ENCODE data around the gene MIP.

The MIP gene

GRCh38 chr12:56490360-56490759 lies 35.9 kb upstream of the MIP start:
- H3K4me1 ChIP-seq (ENCODE audit: control insufficient read depth in 1 of 2, insufficient read depth in 2 of 2, low read length in 2 of 2), result peaks cover 2 to 7% of the 10 kb centered on the region in 2 experiments
- H3K79me1 ChIP-seq (ENCODE audit: low read length), result no peaks in the 10 kb centered on the region
- no peak overlapping the region for H4K91ac ChIP-seq (ENCODE audit: low read depth, low read length)
- H3K79me2 ChIP-seq (ENCODE audit: control insufficient read depth, insufficient read depth, low read length, poor library complexity), result no peaks in the 10 kb centered on the region
- no peak overlapping the region for H2BK12ac ChIP-seq (ENCODE audit: low read length)
- no peak overlapping the region for H2AFZ ChIP-seq (ENCODE audit: insufficient read depth, low read length, poor library complexity)
- H3K27ac ChIP-seq (ENCODE audit: low read depth, low read length), result no peak overlapping the region
- H2BK5ac ChIP-seq (ENCODE audit: low read depth, low read length, poor library complexity), result no peak overlapping the region
- H3K9me3 ChIP-seq (ENCODE audit: insufficient read depth, low read depth, low read length), result peaks cover 22% of the 10 kb centered on the region
- no peak overlapping the region for H4K8ac ChIP-seq (ENCODE audit: low read depth, low read length)
- DNase-seq, result no peak
- H3K23ac ChIP-seq (ENCODE audit: low read length), result no peak overlapping the region
- H3K4me2 ChIP-seq (ENCODE audit: low read length), result no peak overlapping the region
- H2AK5ac ChIP-seq (ENCODE audit: low read length), result no peak overlapping the region
- no peak overlapping the region for H3K18ac ChIP-seq (ENCODE audit: low read length)
- no peak overlapping the region for H3K4ac ChIP-seq (ENCODE audit: low read depth, low read length)
- H3K14ac ChIP-seq (ENCODE audit: low read length), result no peak overlapping the region
- H3K4me3 ChIP-seq (ENCODE audit: low read depth, low read length), result no peak overlapping the region
- H4K12ac ChIP-seq (ENCODE audit: low read depth, low read length), result no peak overlapping the region
- no peak overlapping the region for H2BK120ac ChIP-seq (ENCODE audit: insufficient read depth, low read length, poor library complexity)
- H3K9ac ChIP-seq (ENCODE audit: low read length), result no peak overlapping the region
- peaks cover 31% of the 10 kb centered on the region for H3K27me3 ChIP-seq (ENCODE audit: insufficient read depth, low read length)
- peaks cover 0 to 2% of the 10 kb centered on the region in 2 experiments for H3K36me3 ChIP-seq (ENCODE audit: control insufficient read depth in 1 of 2, insufficient read depth in 2 of 2, low read length in 2 of 2)

GRCh38 chr12:56488041-56488955 lies 33.8 kb upstream of the MIP start, which contains the start of gene GLS2:
GLS2 (minus strand) TSS chr12:56488161; CDS start chr12:56488118, 43 bp downstream.
- no peak within 1 kb of the TSS for H2BK120ac ChIP-seq (ENCODE audit: insufficient read depth, low read length, poor library complexity)
- H3K4me2 ChIP-seq (ENCODE audit: low read length), result peak within 1 kb of the TSS; percentile 64
- peaks cover 31% of the 10 kb centered on the region for H3K27me3 ChIP-seq (ENCODE audit: insufficient read depth, low read length)
- no peaks in the 10 kb centered on the region for H3K79me1 ChIP-seq (ENCODE audit: low read length)
- no peaks in the 10 kb centered on the region for H3K36me3 ChIP-seq (ENCODE audit: control insufficient read depth in 1 of 2, insufficient read depth in 2 of 2, low read length in 2 of 2)
- H3K9ac ChIP-seq (ENCODE audit: low read length), result no peak within 1 kb of the TSS
- no peak within 1 kb of the TSS for H4K8ac ChIP-seq (ENCODE audit: low read depth, low read length)
- H3K27ac ChIP-seq (ENCODE audit: low read depth, low read length), result no peak within 1 kb of the TSS
- no peak within 1 kb of the TSS for H3K18ac ChIP-seq (ENCODE audit: low read length)
- no peak within 1 kb of the TSS for H3K4ac ChIP-seq (ENCODE audit: low read depth, low read length)
- H2BK12ac ChIP-seq (ENCODE audit: low read length), result no peak within 1 kb of the TSS
- peaks cover 2 to 7% of the 10 kb centered on the region in 2 experiments for H3K4me1 ChIP-seq (ENCODE audit: control insufficient read depth in 1 of 2, insufficient read depth in 2 of 2, low read length in 2 of 2)
- H3K14ac ChIP-seq (ENCODE audit: low read length), result no peak within 1 kb of the TSS
- H3K4me3 ChIP-seq (ENCODE audit: low read depth, low read length), result peak within 1 kb of the TSS; percentile 48
- no peak within 1 kb of the TSS for H3K23ac ChIP-seq (ENCODE audit: low read length)
- H3K9me3 ChIP-seq (ENCODE audit: insufficient read depth, low read depth, low read length), result peaks cover 10% of the 10 kb centered on the region
- H2AK5ac ChIP-seq (ENCODE audit: low read length), result no peak within 1 kb of the TSS
- DNase-seq, result peak; percentile 55 to 82
- no peak within 1 kb of the TSS for H2BK5ac ChIP-seq (ENCODE audit: low read depth, low read length, poor library complexity)
- no peak within 1 kb of the TSS for H2AFZ ChIP-seq (ENCODE audit: insufficient read depth, low read length, poor library complexity)
- no peak within 1 kb of the TSS for H4K12ac ChIP-seq (ENCODE audit: low read depth, low read length)
- no peaks in the 10 kb centered on the region for H3K79me2 ChIP-seq (ENCODE audit: control insufficient read depth, insufficient read depth, low read length, poor library complexity)
- H4K91ac ChIP-seq (ENCODE audit: low read depth, low read length), result no peak within 1 kb of the TSS
- no CpG with 5 or more reads among the region's 59 CpGs for WGBS (ENCODE audit: extremely low coverage, insufficient coverage, insufficient read length)

- Histone ChIP-seq H2AK5ac (ENCODE audit: low read length) (no peak overlapping the region), H3K4me3 (ENCODE audit: low read depth, low read length) (peak overlapping the region; percentile 48), H2BK12ac (ENCODE audit: low read length) (no peak overlapping the region), H3K27me3 (ENCODE audit: insufficient read depth, low read length) (peaks cover 31% of the 10 kb centered on the region), H3K18ac (ENCODE audit: low read length) (no peak overlapping the region), H4K12ac (ENCODE audit: low read depth, low read length) (no peak overlapping the region), H3K4me1 (ENCODE audit: control insufficient read depth in 1 of 2, insufficient read depth in 2 of 2, low read length in 2 of 2) (peaks cover 2 to 7% of the 10 kb centered on the region in 2 experiments), H2BK120ac (ENCODE audit: insufficient read depth, low read length, poor library complexity) (no peak overlapping the region), H3K79me1 (ENCODE audit: low read length) (no peaks in the 10 kb centered on the region), H3K27ac (ENCODE audit: low read depth, low read length) (no peak overlapping the region), H3K4me2 (ENCODE audit: low read length) (peak overlapping the region; percentile 64), H3K36me3 (ENCODE audit: control insufficient read depth in 1 of 2, insufficient read depth in 2 of 2, low read length in 2 of 2) (no peaks in the 10 kb centered on the region), H3K4ac (ENCODE audit: low read depth, low read length) (no peak overlapping the region), H3K9ac (ENCODE audit: low read length) (no peak overlapping the region), H3K9me3 (ENCODE audit: insufficient read depth, low read depth, low read length) (peaks cover 10% of the 10 kb centered on the region), H2AFZ (ENCODE audit: insufficient read depth, low read length, poor library complexity) (no peak overlapping the region), H2BK5ac (ENCODE audit: low read depth, low read length, poor library complexity) (no peak overlapping the region), H4K8ac (ENCODE audit: low read depth, low read length) (no peak overlapping the region), H3K23ac (ENCODE audit: low read length) (no peak overlapping the region), H4K91ac (ENCODE audit: low read depth, low read length) (no peak overlapping the region), H3K14ac (ENCODE audit: low read length) (no peak overlapping the region), H3K79me2 (ENCODE audit: control insufficient read depth, insufficient read depth, low read length, poor library complexity) (no peaks in the 10 kb centered on the region)
- DNase-seq, result peak in 1 of 2 donors; percentile 44
- WGBS (ENCODE audit: extremely low coverage, insufficient coverage, insufficient read length), result no CpG with 5 or more reads among the region's 44 CpGs
These were observed 33.1 kb upstream of the MIP start for GRCh38 chr12:56487448-56488040.

GRCh38 chr12:56486694-56487093 lies 32.2 kb upstream of the MIP start:
- no peaks in the 10 kb centered on the region for H3K79me2 ChIP-seq (ENCODE audit: control insufficient read depth, insufficient read depth, low read length, poor library complexity)
- H2BK120ac ChIP-seq (ENCODE audit: insufficient read depth, low read length, poor library complexity), result no peak overlapping the region
- no peak overlapping the region for H3K23ac ChIP-seq (ENCODE audit: low read length)
- H3K4me2 ChIP-seq (ENCODE audit: low read length), result no peak overlapping the region
- no peak overlapping the region for H4K91ac ChIP-seq (ENCODE audit: low read depth, low read length)
- H3K9ac ChIP-seq (ENCODE audit: low read length), result no peak overlapping the region
- H4K8ac ChIP-seq (ENCODE audit: low read depth, low read length), result no peak overlapping the region
- H3K4me3 ChIP-seq (ENCODE audit: low read depth, low read length), result no peak overlapping the region
- no CpG with 5 or more reads among the region's 12 CpGs for WGBS (ENCODE audit: extremely low coverage, insufficient coverage, insufficient read length)
- H3K14ac ChIP-seq (ENCODE audit: low read length), result no peak overlapping the region
- no peak overlapping the region for H2BK12ac ChIP-seq (ENCODE audit: low read length)
- H4K12ac ChIP-seq (ENCODE audit: low read depth, low read length), result no peak overlapping the region
- H3K36me3 ChIP-seq (ENCODE audit: control insufficient read depth in 1 of 2, insufficient read depth in 2 of 2, low read length in 2 of 2), result no peaks in the 10 kb centered on the region
- H3K27me3 ChIP-seq (ENCODE audit: insufficient read depth, low read length), result peaks cover 31% of the 10 kb centered on the region
- no peak overlapping the region for H3K18ac ChIP-seq (ENCODE audit: low read length)
- H3K27ac ChIP-seq (ENCODE audit: low read depth, low read length), result no peak overlapping the region
- no peaks in the 10 kb centered on the region for H3K79me1 ChIP-seq (ENCODE audit: low read length)
- H3K4ac ChIP-seq (ENCODE audit: low read depth, low read length), result no peak overlapping the region
- H2AK5ac ChIP-seq (ENCODE audit: low read length), result no peak overlapping the region
- H2BK5ac ChIP-seq (ENCODE audit: low read depth, low read length, poor library complexity), result no peak overlapping the region
- peaks cover 2 to 7% of the 10 kb centered on the region in 2 experiments for H3K4me1 ChIP-seq (ENCODE audit: control insufficient read depth in 1 of 2, insufficient read depth in 2 of 2, low read length in 2 of 2)
- no peak overlapping the region for H2AFZ ChIP-seq (ENCODE audit: insufficient read depth, low read length, poor library complexity)
- peaks cover 10% of the 10 kb centered on the region for H3K9me3 ChIP-seq (ENCODE audit: insufficient read depth, low read depth, low read length)
- DNase-seq, result no peak
